CD4-positive, alpha-beta T cell treated with Interleukin-21 for 1 hour (primary cell): ENCODE data around the gene ZNF700.
"Not testable (repeated sequence)": the region's sequence is repeated elsewhere in the genome, so short reads cannot be mapped to it uniquely, and the experiment has no call there.

Source experiments
- DNase-seq: peaks from one replicate; pipeline ENCODE4 v3.0.0-alpha.2; 2020

The ZNF700 gene

GRCh38 chr19:11941361-11941887, 16.5 kb downstream of the ZNF700 start:
- not testable (repeated sequence) for DNase-seq

- DNase-seq, result no peak
Measured at GRCh38 chr19:11942008-11942842, 17.3 kb downstream of the ZNF700 start.

- no peak for DNase-seq
Measured at GRCh38 chr19:11942843-11943108, 17.9 kb downstream of the ZNF700 start.

- no peak for DNase-seq
Measured at GRCh38 chr19:11944656-11945055, 19.7 kb downstream of the ZNF700 start.

GRCh38 chr19:11948646-11949045, 23.7 kb downstream of the ZNF700 start:
- no peak for DNase-seq

GRCh38 chr19:11949201-11949600, 24.3 kb downstream of the ZNF700 start:
- no peak for DNase-seq

GRCh38 chr19:11949614-11950080, 24.7 kb downstream of the ZNF700 start:
- DNase-seq, result not testable (repeated sequence)

GRCh38 chr19:11950312-11950711, 25.4 kb downstream of the ZNF700 start:
- no peak for DNase-seq

- DNase-seq, result peak; percentile 78
Measured at GRCh38 chr19:11963566-11964355, 38.9 kb downstream of the ZNF700 start.

- no peak for DNase-seq
Measured at GRCh38 chr19:11964496-11964857, 39.6 kb downstream of the ZNF700 start.

GRCh38 chr19:11964858-11965645, 40.1 kb downstream of the ZNF700 start, which contains the start of gene ZNF763:
TSS of gene ZNF763 (plus strand) at chr19:11965040. CDS start at chr19:11965209, 169 bp downstream.
- DNase-seq, result peak; percentile 93

- DNase-seq, result no peak
Measured at GRCh38 chr19:11970174-11970573, 45.3 kb downstream of the ZNF700 start.

- no peak for DNase-seq
Measured at GRCh38 chr19:11971041-11971440, 46.1 kb downstream of the ZNF700 start.

GRCh38 chr19:11973019-11973810, 48.3 kb downstream of the ZNF700 start:
- DNase-seq, result no peak

GRCh38 chr19:11978492-11979100, 53.7 kb downstream of the ZNF700 start:
- no peak for DNase-seq

GRCh38 chr19:11979527-11979926, 54.6 kb downstream of the ZNF700 start:
- no peak for DNase-seq

- DNase-seq, result no peak
Measured at GRCh38 chr19:11982526-11982925, 57.6 kb downstream of the ZNF700 start.

GRCh38 chr19:11984986-11985385, 60.1 kb downstream of the ZNF700 start:
- peak; percentile 25 for DNase-seq

GRCh38 chr19:11986754-11987153, 61.8 kb downstream of the ZNF700 start:
- DNase-seq, result no peak

- DNase-seq, result peak; percentile 90
Measured at GRCh38 chr19:11987405-11988281, 62.7 kb downstream of the ZNF700 start.

GRCh38 chr19:11989112-11989456, 64.2 kb downstream of the ZNF700 start:
- no peak for DNase-seq
